IMR-90 (cell line): ENCODE data around the gene FEN1. TPM values are rescaled to one million over a fixed set of nuclear protein-coding genes. Genes with fewer than 3 reads are reported as not detected.

ENCODE experiments used
- ATAC-seq: fragments of 200-7000 bp; cut with Tn5 transposase; 2 replicates; pipeline ENCODE4 v1.9.1; 2020; ENCODE audit warnings: low read depth, mild to moderate bottlenecking, moderate library complexity
- BruUV-seq: library from RNA; stranded (reverse); fragments of 400-500 nt; replicated peaks from 2 replicates; lab custom pipeline; 2021; lab: Mats Ljungman, UMichigan
- CTCF ChIA-PET: fragments of 300-600 bp; formaldehyde crosslinking; extraction: SDS; loops from one replicate; lab custom pipeline; 2021; ENCODE audit warnings: antibody characterized with exemption; lab: Yijun Ruan, JAX
- POLR2A ChIA-PET: fragments of 300-600 bp; sonication (Branson Sonifier 250); formaldehyde crosslinking; loops from one replicate; lab custom pipeline; 2022; ENCODE audit warnings: antibody characterized with exemption; ENCODE audit not compliant: unreplicated experiment; lab: Charles Lee
- DNase-seq: peaks from one replicate; pipeline ENCODE4 v3.0.0; 2013
- H2AFZ ChIP-seq: replicated peaks from 2 replicates; pipeline ENCODE3; 2013; ENCODE audit warnings: low read length, mild to moderate bottlenecking; ENCODE audit not compliant: poor library complexity
- H2AK5ac ChIP-seq: 2 replicates; pipeline ENCODE4 v1.6.1; 2013; ENCODE audit warnings: low read depth, low read length, inconsistent platforms
- H2AK9ac ChIP-seq: replicated peaks from 2 replicates; pipeline ENCODE3; 2013; ENCODE audit warnings: mild to moderate bottlenecking, low read depth, low read length, moderate library complexity; ENCODE audit not compliant: poor library complexity
- H2BK120ac ChIP-seq: 2 replicates; pipeline ENCODE4 v1.6.1; 2013; ENCODE audit warnings: low read depth, low read length, inconsistent platforms
- H2BK15ac ChIP-seq: 3 replicates; pipeline ENCODE4 v1.6.1; 2013; ENCODE audit warnings: low read depth, low read length, inconsistent platforms
- H2BK20ac ChIP-seq: 2 replicates; pipeline ENCODE4 v1.6.1; 2013; ENCODE audit warnings: low read depth, mild to moderate bottlenecking, inconsistent platforms, low read length, moderate library complexity
- H2BK5ac ChIP-seq: 2 replicates; pipeline ENCODE4 v1.6.1; 2013; ENCODE audit warnings: mild to moderate bottlenecking, low read depth, low read length, inconsistent platforms; ENCODE audit not compliant: poor library complexity, severe bottlenecking
- H3K14ac ChIP-seq: replicated peaks from 2 replicates; pipeline ENCODE4 v1.6.1; 2013; ENCODE audit warnings: low read depth, low read length, inconsistent platforms
- H3K18ac ChIP-seq: 2 replicates; pipeline ENCODE4 v1.6.1; 2013; ENCODE audit warnings: low read depth, low read length, control low read depth
- H3K23ac ChIP-seq: 2 replicates; pipeline ENCODE4 v1.6.1; 2013; ENCODE audit warnings: low read depth, low read length, inconsistent platforms
- H3K27ac ChIP-seq: 2 replicates; pipeline ENCODE4 v1.5.1; 2013; ENCODE audit warnings: mild to moderate bottlenecking, control low read depth, low read length; ENCODE audit not compliant: insufficient read depth
- H3K27me3 ChIP-seq: 2 replicates; pipeline ENCODE4 v1.6.1; 2013; ENCODE audit warnings: low read length; ENCODE audit not compliant: control insufficient read depth, insufficient read depth
- H3K36me3 ChIP-seq: 2 replicates; pipeline ENCODE4 v1.6.1; 2013; ENCODE audit warnings: low read length, mixed read lengths; ENCODE audit not compliant: control insufficient read depth, insufficient read depth
- H3K4ac ChIP-seq: 2 replicates; pipeline ENCODE4 v1.6.1; 2013; ENCODE audit warnings: low read depth, low read length, inconsistent platforms
- H3K4me1 ChIP-seq: 2 replicates; pipeline ENCODE4 v1.6.1; 2013; ENCODE audit warnings: low read length, mixed read lengths; ENCODE audit not compliant: control insufficient read depth, insufficient read depth
- H3K4me2 ChIP-seq: 2 replicates; pipeline ENCODE4 v1.6.1; 2013; ENCODE audit warnings: low read depth, mild to moderate bottlenecking, control low read depth, low read length, moderate library complexity
- H3K4me3 ChIP-seq: 2 replicates; pipeline ENCODE4 v1.5.1; 2013; ENCODE audit warnings: low read depth, mild to moderate bottlenecking, control low read depth, low read length, moderate library complexity; ENCODE audit not compliant: insufficient read depth
- H3K56ac ChIP-seq: 2 replicates; pipeline ENCODE4 v1.6.1; 2013; ENCODE audit warnings: low read length, inconsistent platforms; ENCODE audit not compliant: insufficient read depth; ENCODE audit errors: extremely low read depth
- H3K79me1 ChIP-seq, 2 experiments: 2 replicates each; pipeline ENCODE4 v1.6.1; 2013; ENCODE audit warnings: low read length in 2 of 2, inconsistent platforms in 1 of 2, low read depth in 1 of 2
- H3K9ac ChIP-seq: 2 replicates; pipeline ENCODE4 v1.6.1; 2013; ENCODE audit warnings: low read depth, low read length, control low read depth
- H3K9me1 ChIP-seq: 2 replicates; pipeline ENCODE4 v1.6.1; 2013; ENCODE audit warnings: low read length, inconsistent platforms; ENCODE audit not compliant: insufficient read depth
- H3K9me3 ChIP-seq: 2 replicates; pipeline ENCODE4 v1.6.1; 2013; ENCODE audit warnings: low read length; ENCODE audit not compliant: control insufficient read depth, insufficient read depth
- H4K20me1 ChIP-seq: 2 replicates; pipeline ENCODE4 v1.6.1; 2013; ENCODE audit warnings: low read length, inconsistent platforms; ENCODE audit not compliant: insufficient read depth
- H4K5ac ChIP-seq: 2 replicates; pipeline ENCODE4 v1.6.1; 2013; ENCODE audit warnings: mild to moderate bottlenecking, low read depth, low read length, control low read depth
- H4K8ac ChIP-seq, 2 experiments: 2 replicates each; pipeline ENCODE4 v1.6.1; 2013; ENCODE audit warnings: low read depth in 2 of 2, low read length in 2 of 2, control low read depth in 1 of 2, inconsistent platforms in 1 of 2
- H4K91ac ChIP-seq: 2 replicates; pipeline ENCODE4 v1.6.1; 2013; ENCODE audit warnings: low read depth, low read length, inconsistent platforms; ENCODE audit not compliant: insufficient read depth
- BHLHE40 ChIP-seq: fragments of 150-350 bp; IDR thresholded peaks from 2 replicates; pipeline ENCODE4 v1.6.1; 2016; ENCODE audit warnings: mild to moderate bottlenecking, low read depth, low read length
- CHD1 ChIP-seq: IDR thresholded peaks from 2 replicates; pipeline ENCODE4 v1.6.1; 2012; ENCODE audit warnings: low read depth, low read length, improper control_type of control experiment
- ELK1 ChIP-seq: fragments of 150-350 bp; IDR thresholded peaks from 2 replicates; pipeline ENCODE4 v1.6.1; 2016; ENCODE audit warnings: low read depth, mild to moderate bottlenecking, low read length, moderate library complexity, borderline replicate concordance
- FOS ChIP-seq: fragments of 150-350 bp; IDR thresholded peaks from 2 replicates; pipeline ENCODE4 v1.6.1; 2016; ENCODE audit warnings: low read depth, low read length
- MAFK ChIP-seq: IDR thresholded peaks from 2 replicates; pipeline ENCODE4 v1.6.1; 2012; ENCODE audit warnings: low read depth, low read length, improper control_type of control experiment
- MAZ ChIP-seq: IDR thresholded peaks from 2 replicates; pipeline ENCODE4 v1.6.1; 2012; ENCODE audit warnings: low read depth, mild to moderate bottlenecking, low read length, improper control_type of control experiment, moderate library complexity, borderline replicate concordance
- MXI1 ChIP-seq: IDR thresholded peaks from 2 replicates; pipeline ENCODE4 v1.6.1; 2012; ENCODE audit warnings: low read depth, mild to moderate bottlenecking, low read length, moderate library complexity, borderline replicate concordance
- NFE2L2 ChIP-seq: fragments of 150-350 bp; IDR thresholded peaks from 2 replicates; pipeline ENCODE4 v1.6.1; 2016; ENCODE audit warnings: low read depth, mild to moderate bottlenecking, low read length
- POLR2A ChIP-seq: IDR thresholded peaks from 2 replicates; pipeline ENCODE4 v1.6.1; 2012; ENCODE audit warnings: mild to moderate bottlenecking, low read depth, low read length
- RAD21 ChIP-seq: IDR thresholded peaks from 2 replicates; pipeline ENCODE4 v1.6.1; 2012; ENCODE audit warnings: low read length, improper control_type of control experiment
- RCOR1 ChIP-seq: IDR thresholded peaks from 2 replicates; pipeline ENCODE4 v1.6.1; 2012; ENCODE audit warnings: mild to moderate bottlenecking, low read length, improper control_type of control experiment; ENCODE audit not compliant: insufficient replicate concordance
- SMC3 ChIP-seq: fragments of 150-350 bp; IDR thresholded peaks from 2 replicates; pipeline ENCODE4 v1.6.1; 2016; ENCODE audit warnings: low read depth, mild to moderate bottlenecking, antibody characterized with exemption, low read length, moderate library complexity
- USF2 ChIP-seq: fragments of 150-350 bp; IDR thresholded peaks from 2 replicates; pipeline ENCODE4 v1.6.1; 2017; ENCODE audit warnings: mild to moderate bottlenecking, antibody characterized with exemption, low read length, low read depth
- WGBS, 2 experiments: methylation state at CpG; one replicate each; pipeline versions ENCODE4 v1.1.5 to v1.1.7; 2013; ENCODE audit warnings: missing lambda C conversion rate in 2 of 2; ENCODE audit not compliant: insufficient read length in 1 of 2; ENCODE audit errors: extremely low coverage in 2 of 2; 5-methylcytosine and 5-hydroxymethylcytosine counted together
- dilution Hi-C: fragments of 300-500 bp; cut with HindIII; formaldehyde crosslinking; loops from one replicate; pipeline ENCODE4 v1.14.3; 2018; ENCODE audit warnings: low sequenced_read_pairs; ENCODE audit not compliant: unreplicated experiment
- in situ Hi-C: fragments of 300-500 bp; cut with MboI; formaldehyde crosslinking; loops from 3 replicates; pipeline ENCODE4 v1.14.3; 2019; ENCODE audit warnings: low sequenced_read_pairs, inconsistent platforms, mixed read lengths
- intact Hi-C: fragments of 100-400 bp; cut with micrococcal nuclease; formaldehyde crosslinking; loops from 2 replicates; pipeline ENCODE4 v1.10.0; 2022
- polyA plus RNA-seq, 3 experiments: library from polyadenylated mRNA; depleted of rRNA; stranded (reverse); fragments of >200 nt; gene quantifications; 2 replicates each; pipeline ENCODE4 v1.2.3, GENCODE V29; 2012; ENCODE audit warnings: low replicate concordance in 1 of 3
- total RNA-seq: library from RNA; depleted of rRNA; stranded (reverse); fragments of >200 nt; gene quantifications from 2 replicates; pipeline ENCODE4 v1.2.3, GENCODE V29; 2012
- TF ChIP-seq, protein P1 (sequence below): conservative IDR thresholded peaks from 2 replicates; pipeline ENCODE4 v1.5.1; 2012; ENCODE audit warnings: mild to moderate bottlenecking, low read depth, low read length, improper control_type of control experiment

The FEN1 gene
- total and polyA plus RNA-seq, 2 of the 4 experiments (the other 2 are of a cell fraction), result 23.0 to 41.9 TPM

GRCh38 chr11:61747192-61747966, 45.3 kb upstream of the FEN1 start:
- H3K14ac ChIP-seq, result no peak overlapping the region
- dilution Hi-C loops, result no loop called here
- no peak overlapping the region for H3K23ac ChIP-seq
- H2BK15ac ChIP-seq, result no peak overlapping the region
- H2AFZ ChIP-seq, result peak overlapping the region; percentile 83
- H3K9me1 ChIP-seq, result no peaks in the 10 kb centered on the region
- 0 out of 2 replicates have a peak overlapping the region, but pooled peaks have one; percentile 6 for H4K5ac ChIP-seq
- no peaks in the 10 kb centered on the region; the same call in 1 of the 2 replicates for H3K27me3 ChIP-seq
- no peaks in the 10 kb centered on the region for H3K79me1 ChIP-seq
- no peaks in the 10 kb centered on the region for H4K20me1 ChIP-seq
- H2BK120ac ChIP-seq, result no peak overlapping the region
- DNase-seq (peak; percentile 59), ATAC-seq (peak; percentile 86)
- no peak overlapping the region for H3K18ac ChIP-seq
- H3K4me3 ChIP-seq, result no peak overlapping the region
- ChIA-PET CTCF (interaction anchor here (0.8 to 1.3 kb wide), 5 partner anchors 18 to 361 kb away, joined by 3 to 5 read pairs (median 3); no protein-coding TSS in a partner anchor), POLR2A (no interaction called here)
- intact Hi-C loops, result loop anchor here (1.0 kb wide), 2 partner anchors 29 to 361 kb away; no protein-coding TSS in a partner anchor
- H4K8ac ChIP-seq, result peak overlapping the region in 1 of 2 experiments; percentile 78; a peak in 2 of 4 replicates
- H2BK5ac ChIP-seq, result no peak overlapping the region
- in situ Hi-C loops, result no loop called here
- no TSS peak for BruUV-seq
- H4K91ac ChIP-seq, result no peak overlapping the region
- no peaks in the 10 kb centered on the region for H3K9me3 ChIP-seq
- H3K4ac ChIP-seq, result no peak overlapping the region
- H3K36me3 ChIP-seq, result no peaks in the 10 kb centered on the region; the same call in 1 of the 2 replicates
- no peak overlapping the region for H2AK9ac ChIP-seq
- H3K9ac ChIP-seq, result no peak overlapping the region
- H3K27ac ChIP-seq, result no peak overlapping the region
- no CpG with 5 or more reads among the region's 19 CpGs for WGBS, 2 experiments
- no peak overlapping the region for H3K56ac ChIP-seq
- no peaks in the 10 kb centered on the region; the same call in 1 of the 2 replicates for H3K4me1 ChIP-seq
- H2BK20ac ChIP-seq, result no peak overlapping the region
- H2AK5ac ChIP-seq, result peak overlapping the region; percentile 23; the same call in 1 of the 2 replicates
- no peak overlapping the region for H3K4me2 ChIP-seq
- TF ChIP-seq NFE2L2 (no peak), MXI1 (no peak), MAZ (peak; percentile 66; the same call in 1 of the 2 replicates), RCOR1 (no peak), POLR2A (no peak), RAD21 (peak; percentile 84), USF2 (no peak), BHLHE40 (no peak), CHD1 (no peak), FOS (no peak), ELK1 (no peak), MAFK (no peak), SMC3 (peak; percentile 80)
- TF ChIP-seq, protein P1, sequence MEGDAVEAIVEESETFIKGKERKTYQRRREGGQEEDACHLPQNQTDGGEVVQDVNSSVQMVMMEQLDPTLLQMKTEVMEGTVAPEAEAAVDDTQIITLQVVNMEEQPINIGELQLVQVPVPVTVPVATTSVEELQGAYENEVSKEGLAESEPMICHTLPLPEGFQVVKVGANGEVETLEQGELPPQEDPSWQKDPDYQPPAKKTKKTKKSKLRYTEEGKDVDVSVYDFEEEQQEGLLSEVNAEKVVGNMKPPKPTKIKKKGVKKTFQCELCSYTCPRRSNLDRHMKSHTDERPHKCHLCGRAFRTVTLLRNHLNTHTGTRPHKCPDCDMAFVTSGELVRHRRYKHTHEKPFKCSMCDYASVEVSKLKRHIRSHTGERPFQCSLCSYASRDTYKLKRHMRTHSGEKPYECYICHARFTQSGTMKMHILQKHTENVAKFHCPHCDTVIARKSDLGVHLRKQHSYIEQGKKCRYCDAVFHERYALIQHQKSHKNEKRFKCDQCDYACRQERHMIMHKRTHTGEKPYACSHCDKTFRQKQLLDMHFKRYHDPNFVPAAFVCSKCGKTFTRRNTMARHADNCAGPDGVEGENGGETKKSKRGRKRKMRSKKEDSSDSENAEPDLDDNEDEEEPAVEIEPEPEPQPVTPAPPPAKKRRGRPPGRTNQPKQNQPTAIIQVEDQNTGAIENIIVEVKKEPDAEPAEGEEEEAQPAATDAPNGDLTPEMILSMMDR, result peak; percentile 88
